ENCODE results near the gene LIPG. TPM values are rescaled to one million over a fixed set of nuclear protein-coding genes. Genes with fewer than 3 reads are reported as not detected.
"Not testable (repeated sequence)": the region's sequence is repeated elsewhere in the genome, so short reads cannot be mapped to it uniquely, and the experiment has no call there.

Gene LIPG
- polyA plus RNA-seq (ENCODE audit: insufficient read length) = 4.2 TPM

GRCh38 chr18:49561289-49562193, at the start of gene LIPG:
LIPG (plus strand) TSS chr18:49562057; CDS start chr18:49562309, 252 bp downstream.
- peak; percentile 63 for DNase-seq

DNA sequence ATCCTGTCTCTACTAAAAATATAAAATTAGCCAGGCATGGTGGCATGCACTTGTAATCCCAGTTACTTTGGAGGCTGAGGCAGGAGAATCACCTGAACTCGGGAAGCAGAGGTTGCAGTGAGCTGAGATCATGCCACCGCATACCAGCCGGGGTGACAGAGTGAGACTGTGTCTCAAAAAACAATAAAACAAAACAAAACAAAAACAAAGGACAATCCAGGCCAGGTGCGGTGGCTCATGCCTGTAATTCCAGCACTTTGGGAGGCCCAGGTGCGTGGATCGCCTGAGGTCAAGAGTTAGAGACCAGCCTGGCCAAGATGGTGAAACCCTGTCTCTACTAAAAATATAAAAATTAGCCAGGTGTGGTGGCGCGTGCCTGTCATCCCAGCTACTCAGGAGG, 49.0 kb upstream of the LIPG start:
- DNase-seq = not testable (repeated sequence)

DNA sequence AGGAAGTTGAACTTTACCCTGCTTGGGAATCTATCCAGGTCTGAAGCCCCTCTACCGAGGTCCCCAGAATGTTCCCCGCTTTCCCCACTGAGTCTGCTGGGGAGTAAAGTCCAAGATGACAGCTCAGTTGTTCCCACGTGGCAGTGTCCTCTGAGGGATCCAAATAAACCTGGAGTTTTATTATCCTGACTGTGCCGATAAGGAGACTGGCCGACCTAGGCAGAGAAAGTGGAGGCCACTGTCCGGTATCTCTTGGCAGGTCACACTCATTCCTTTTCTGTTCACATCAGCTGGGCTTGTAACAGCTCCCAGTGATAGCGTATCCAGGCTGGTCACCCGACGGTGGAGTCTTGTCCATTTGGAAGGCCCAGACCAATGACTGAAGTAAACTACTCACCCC, 47.3 kb upstream of the LIPG start:
- DNase-seq = no peak

GRCh38 chr18:49515003-49515402, 46.9 kb upstream of the LIPG start:
- not testable (repeated sequence) for DNase-seq

GRCh38 chr18:49515516-49515915, 46.3 kb upstream of the LIPG start:
- no peak for DNase-seq

- DNase-seq = no peak
Observed at GRCh38 chr18:49517483-49517882, 44.4 kb upstream of the LIPG start.

GRCh38 chr18:49519101-49519971, 42.5 kb upstream of the LIPG start:
- DNase-seq = no peak

- no peak for DNase-seq
Observed at GRCh38 chr18:49520661-49521145, 41.2 kb upstream of the LIPG start.

DNA sequence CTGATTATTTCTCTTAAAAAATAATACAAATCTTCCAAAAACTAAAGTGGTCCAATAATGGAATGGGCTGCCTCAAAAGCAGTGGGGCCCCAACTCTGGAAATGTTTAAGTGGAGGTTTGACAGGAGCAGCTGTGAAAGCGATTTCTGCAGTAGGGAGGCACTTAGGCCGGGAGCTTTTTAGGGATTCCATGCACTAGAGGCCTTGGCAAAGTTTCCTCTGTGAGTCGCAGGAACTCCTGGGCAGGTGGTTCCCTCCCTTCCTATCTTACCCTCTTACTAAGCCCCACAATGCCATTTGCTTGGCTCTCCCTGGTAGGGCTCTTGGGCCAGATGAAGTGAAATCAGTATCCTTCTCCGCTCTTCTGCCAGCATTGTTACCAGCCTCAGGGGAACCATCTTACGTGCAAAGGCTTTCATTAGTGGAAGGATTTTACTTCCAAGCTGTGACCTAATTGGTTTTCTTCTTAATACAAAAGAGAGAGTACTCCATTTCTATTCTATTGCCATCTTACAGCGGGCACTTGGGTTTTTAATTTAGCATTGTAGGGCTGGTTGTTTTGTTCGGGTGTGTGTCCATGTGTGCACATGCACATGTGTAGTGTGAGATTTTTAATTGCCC, 40.5 kb upstream of the LIPG start:
- no peak for DNase-seq

- not testable (repeated sequence) for DNase-seq
Observed at GRCh38 chr18:49523580-49524093, 38.2 kb upstream of the LIPG start.

- no peak for DNase-seq
Observed at GRCh38 chr18:49524349-49524748, 37.5 kb upstream of the LIPG start.

- DNase-seq = no peak
Observed at GRCh38 chr18:49524951-49525350, 36.9 kb upstream of the LIPG start.

- no peak for DNase-seq
Observed at GRCh38 chr18:49525981-49526380, 35.9 kb upstream of the LIPG start.

- no peak for DNase-seq
Observed at GRCh38 chr18:49527631-49528327, 34.1 kb upstream of the LIPG start.

- no peak for DNase-seq
Observed at GRCh38 chr18:49529596-49529995, 32.3 kb upstream of the LIPG start.

DNA sequence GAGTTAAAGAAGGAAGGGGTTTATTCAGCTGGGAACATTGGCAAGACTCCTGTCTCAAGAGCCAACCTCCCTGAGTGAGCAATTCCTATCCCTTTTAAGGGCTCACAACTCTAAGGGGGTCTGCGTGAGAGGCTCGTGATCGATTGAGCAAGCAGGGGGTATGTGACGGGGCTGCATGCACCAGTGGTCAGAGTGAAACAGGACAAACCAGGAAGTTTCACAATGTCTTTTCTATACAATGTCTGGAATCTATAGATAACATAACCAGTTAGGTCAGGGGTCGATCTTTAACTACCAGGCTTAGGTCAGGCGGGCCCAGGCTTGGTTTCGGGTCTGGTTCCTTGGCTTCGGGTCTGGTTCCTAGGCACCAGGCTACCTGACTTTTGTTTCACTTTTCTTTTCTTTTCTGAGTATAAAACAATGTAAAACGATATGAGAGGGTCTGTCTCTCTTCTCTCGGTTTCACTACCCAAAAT, 30.1 kb upstream of the LIPG start:
- no peak for DNase-seq

DNA sequence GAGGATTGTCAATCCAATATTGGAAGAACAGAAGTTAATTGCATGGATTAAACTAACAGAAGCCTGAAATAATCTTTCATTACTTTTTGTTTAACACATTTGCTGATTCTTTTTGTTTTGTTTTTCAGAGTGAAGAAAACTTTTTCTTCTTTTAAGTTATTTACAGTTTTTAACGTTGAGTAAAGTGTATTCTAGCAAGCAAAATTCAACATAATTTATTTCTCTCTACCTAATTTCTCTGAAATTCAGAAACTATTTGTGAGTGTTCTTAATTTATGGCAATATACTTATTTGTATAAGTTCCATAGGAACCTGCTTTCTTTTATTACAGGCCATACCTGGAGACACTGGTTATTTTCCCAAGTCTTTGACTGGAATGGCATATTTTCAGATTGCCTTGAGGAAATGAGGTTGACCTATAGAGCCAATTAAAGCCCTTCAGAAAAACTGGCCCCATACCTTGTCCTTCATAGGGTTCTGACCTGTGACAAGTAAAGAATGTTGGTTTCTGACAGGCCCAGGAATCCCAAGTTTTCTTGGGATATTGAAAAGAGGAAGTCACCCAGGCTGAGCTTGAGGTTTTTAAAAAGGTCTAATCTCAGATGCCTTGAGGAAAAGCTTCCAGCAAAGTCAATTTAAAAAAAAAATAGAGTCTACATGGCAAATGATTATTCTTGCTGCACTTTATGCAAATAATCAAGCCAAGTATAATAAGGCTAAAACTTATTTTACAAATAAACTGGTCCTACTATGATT, 26.8 kb upstream of the LIPG start:
- no peak for DNase-seq

DNA sequence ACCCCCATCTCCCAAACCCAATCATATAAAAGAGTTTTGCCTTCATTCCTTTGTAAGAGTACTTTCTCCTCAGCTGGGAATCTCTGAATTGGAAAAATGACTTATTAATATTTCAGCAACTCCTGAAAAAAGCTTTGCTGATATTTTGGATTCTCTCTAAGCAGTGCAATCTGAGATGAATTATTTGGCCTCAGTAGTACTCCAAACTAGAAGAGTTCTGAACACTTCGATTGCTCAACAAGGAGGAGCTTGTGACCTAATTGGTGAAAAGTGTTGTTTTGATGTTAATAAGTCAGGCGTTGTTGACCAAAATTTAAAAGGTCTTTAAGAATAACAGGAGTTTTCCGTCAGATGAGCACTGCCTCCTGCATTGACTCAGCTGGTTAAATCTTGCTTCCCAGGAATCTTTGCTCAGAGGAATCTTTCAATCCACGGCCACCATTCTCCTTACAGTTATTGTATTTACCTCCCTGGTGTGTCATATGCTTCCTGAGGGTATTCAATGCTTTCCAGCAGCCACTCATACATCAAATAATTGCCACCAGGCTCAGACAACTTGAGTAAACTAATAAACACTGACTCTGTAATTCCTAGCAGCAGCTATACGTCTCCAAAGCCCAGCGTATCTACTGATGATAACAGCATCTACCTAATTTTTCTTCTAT, 24.5 kb upstream of the LIPG start:
- no peak for DNase-seq

GRCh38 chr18:49544362-49544761, 17.5 kb upstream of the LIPG start:
- no peak for DNase-seq

GRCh38 chr18:49546278-49546677, 15.6 kb upstream of the LIPG start:
- no peak for DNase-seq
